Muscle layer of colon (tissue), 2 donors: ENCODE results near the gene MYO1B.

ENCODE experiments used
- H3K27ac ChIP-seq: one replicate; pipeline ENCODE4 v1.7.0; 2013; ENCODE audit warnings: low read depth, mild to moderate bottlenecking, low read length, moderate library complexity
- H3K27me3 ChIP-seq, 2 donors: one replicate each; pipeline ENCODE4 v1.7.0; 2013; ENCODE audit warnings: low read length in 2 of 2, mild to moderate bottlenecking in 2 of 2; ENCODE audit not compliant: insufficient read depth in 2 of 2, control insufficient read depth in 1 of 2
- H3K36me3 ChIP-seq: one replicate; pipeline ENCODE4 v1.7.0; 2013; ENCODE audit warnings: mild to moderate bottlenecking, low read length; ENCODE audit not compliant: insufficient read depth
- H3K4me1 ChIP-seq: one replicate; pipeline ENCODE4 v1.7.0; 2013; ENCODE audit warnings: mild to moderate bottlenecking, low read length; ENCODE audit not compliant: insufficient read depth
- H3K4me3 ChIP-seq, 2 donors: one replicate each; pipeline ENCODE4 v1.7.0; 2013; ENCODE audit warnings: low read length in 2 of 2, low read depth in 1 of 2, mild to moderate bottlenecking in 1 of 2, moderate library complexity in 1 of 2
- H3K9ac ChIP-seq: one replicate; pipeline ENCODE4 v1.7.0; 2013; ENCODE audit warnings: low read length
- H3K9me3 ChIP-seq: one replicate; pipeline ENCODE4 v1.7.0; 2013; ENCODE audit warnings: mild to moderate bottlenecking, low read length
- donor health status: abdominal sarcoma.
- donor health status: Adenocarcinoma of cecum.

Gene MYO1B

DNA sequence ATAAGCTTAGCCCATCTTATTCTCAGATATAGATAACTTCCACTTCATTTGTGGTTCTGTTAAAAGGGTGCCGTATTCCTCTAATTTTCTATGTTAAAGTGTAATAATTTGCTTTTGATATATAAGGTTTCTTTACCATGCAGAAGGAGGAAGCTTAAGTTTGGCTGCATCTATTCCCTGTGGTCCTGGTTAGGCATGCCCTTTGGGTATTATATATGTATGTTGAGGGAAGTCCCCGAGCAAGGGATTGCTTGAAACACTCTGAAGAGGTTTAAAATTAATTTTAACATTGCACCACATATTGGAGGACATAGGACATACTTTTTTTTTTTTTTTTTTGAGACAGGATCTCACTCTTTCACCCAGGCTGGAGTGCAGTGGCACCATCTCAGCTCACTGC is 16.9 kb upstream of the MYO1B start:
- Histone ChIP-seq H3K36me3 (no peaks in the 10 kb centered on the region), H3K9ac (no peak overlapping the region), H3K4me1 (no peaks in the 10 kb centered on the region), H3K27ac (no peak overlapping the region), H3K27me3 (no peaks in the 10 kb centered on the region), H3K9me3 (no peaks in the 10 kb centered on the region), H3K4me3 (no peak overlapping the region)

DNA sequence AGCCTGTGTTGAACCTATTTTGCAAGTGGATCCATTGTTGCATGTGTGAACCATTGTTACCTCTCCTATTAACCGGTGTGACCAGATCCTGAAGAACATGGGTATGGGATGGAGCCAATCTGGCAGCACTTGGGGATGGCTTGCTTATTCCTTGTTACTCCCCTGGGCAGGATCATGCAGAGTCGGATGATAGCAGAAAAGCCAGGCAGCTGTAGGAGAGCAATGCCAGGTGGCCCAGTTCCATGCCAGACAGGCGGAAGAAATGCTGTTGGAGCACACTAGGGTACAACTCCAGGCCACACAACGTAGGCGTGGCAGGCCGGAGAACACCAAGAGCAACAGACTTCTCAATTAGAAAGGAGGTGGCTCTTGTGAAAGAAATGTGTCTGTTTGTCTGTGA is 16.3 kb upstream of the MYO1B start:
- H3K9me3 ChIP-seq = no peaks in the 10 kb centered on the region
- no peak overlapping the region for H3K9ac ChIP-seq
- H3K36me3 ChIP-seq = no peaks in the 10 kb centered on the region
- no peak overlapping the region for H3K27ac ChIP-seq
- no peaks in the 10 kb centered on the region for H3K4me1 ChIP-seq
- H3K27me3 ChIP-seq = no peaks in the 10 kb centered on the region
- no peak overlapping the region for H3K4me3 ChIP-seq

DNA sequence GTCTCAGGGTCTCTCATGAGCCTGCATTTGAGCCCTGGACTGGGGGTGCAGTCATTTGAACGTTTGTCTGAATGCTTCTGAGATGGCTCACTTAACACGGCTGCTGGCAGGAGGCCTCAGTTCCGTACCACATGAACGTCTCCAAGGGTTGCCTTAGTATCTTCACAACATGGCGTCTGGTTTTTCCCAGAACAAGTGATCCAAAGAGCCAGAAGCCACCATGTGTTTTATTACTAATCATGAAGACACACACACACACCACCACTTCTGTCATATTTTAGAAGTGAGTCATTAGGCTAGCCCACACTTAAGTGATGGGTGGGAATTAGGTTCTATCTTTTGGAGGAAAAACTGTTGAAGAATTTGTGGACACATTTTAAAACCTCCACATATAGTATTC is 15.0 kb upstream of the MYO1B start:
- no peaks in the 10 kb centered on the region for H3K9me3 ChIP-seq
- no peaks in the 10 kb centered on the region for H3K27me3 ChIP-seq
- H3K4me3 ChIP-seq = no peak overlapping the region
- no peaks in the 10 kb centered on the region for H3K4me1 ChIP-seq
- no peak overlapping the region for H3K27ac ChIP-seq
- no peaks in the 10 kb centered on the region for H3K36me3 ChIP-seq
- H3K9ac ChIP-seq = no peak overlapping the region

DNA sequence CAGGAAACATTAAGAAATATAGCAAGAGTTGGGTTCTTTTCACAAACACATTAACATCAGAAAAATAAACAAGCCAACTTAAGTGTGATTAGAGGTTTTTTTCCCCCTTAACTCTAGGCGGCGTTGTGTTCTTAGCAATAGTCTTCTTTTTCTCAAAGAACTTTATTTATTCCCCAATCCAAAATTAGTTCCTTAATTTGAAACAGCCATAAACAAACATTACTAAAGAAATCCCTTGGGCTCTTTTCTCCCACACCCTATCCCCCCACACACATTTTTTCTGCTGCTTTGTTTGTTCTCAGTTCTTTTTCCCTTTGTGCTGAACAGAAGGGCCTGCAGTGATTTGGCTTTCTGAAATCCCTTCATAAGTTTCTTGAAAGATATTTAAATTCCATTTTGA is 13.2 kb upstream of the MYO1B start:
- H3K4me3 ChIP-seq = no peak overlapping the region
- H3K27ac ChIP-seq = no peak overlapping the region
- no peaks in the 10 kb centered on the region for H3K36me3 ChIP-seq
- H3K27me3 ChIP-seq = no peaks in the 10 kb centered on the region
- no peak overlapping the region for H3K9ac ChIP-seq
- H3K9me3 ChIP-seq = no peaks in the 10 kb centered on the region
- no peaks in the 10 kb centered on the region for H3K4me1 ChIP-seq

DNA sequence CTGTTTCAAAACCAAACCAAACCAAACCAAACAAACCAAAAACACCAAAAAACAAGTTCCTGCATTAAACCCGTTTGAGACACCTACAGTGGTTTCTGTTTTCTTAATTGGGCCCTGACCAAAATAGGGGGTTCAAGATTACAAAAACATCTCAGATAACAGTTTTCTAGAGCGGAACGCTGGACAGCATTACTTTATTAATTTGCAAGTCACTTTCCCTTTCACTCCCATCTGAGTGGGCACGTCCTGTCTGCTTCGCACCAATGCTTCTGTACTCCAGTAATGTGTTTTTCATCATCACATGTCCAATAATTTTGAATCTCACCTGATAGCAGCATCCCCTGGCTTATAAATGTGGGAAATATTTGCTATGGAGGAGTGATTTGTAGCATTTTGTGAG is 11.7 kb upstream of the MYO1B start:
- Histone ChIP-seq H3K27me3 (no peaks in the 10 kb centered on the region), H3K4me3 (no peak overlapping the region), H3K4me1 (no peaks in the 10 kb centered on the region), H3K9me3 (no peaks in the 10 kb centered on the region), H3K27ac (no peak overlapping the region), H3K36me3 (no peaks in the 10 kb centered on the region), H3K9ac (no peak overlapping the region)

DNA sequence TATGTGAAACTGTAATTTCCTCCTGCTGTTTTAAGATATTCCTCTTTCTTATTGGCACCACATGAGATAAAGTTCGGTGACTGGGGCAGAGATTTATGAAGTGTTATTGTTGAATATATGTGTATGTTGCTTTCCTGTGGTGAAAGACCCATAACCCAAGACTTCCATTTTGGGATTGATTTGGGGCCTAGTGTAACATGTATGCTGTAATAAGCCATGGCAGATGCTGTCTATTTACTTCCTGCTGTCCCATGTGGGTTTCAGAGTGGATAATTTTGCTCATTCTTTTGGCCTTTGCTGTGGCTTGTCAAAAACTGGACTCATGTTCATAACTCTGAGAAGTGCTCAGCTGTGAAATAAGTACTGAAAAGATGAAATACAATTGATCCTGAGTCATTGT is 10.8 kb upstream of the MYO1B start:
- no peaks in the 10 kb centered on the region for H3K27me3 ChIP-seq
- H3K4me3 ChIP-seq = no peak overlapping the region
- no peaks in the 10 kb centered on the region for H3K36me3 ChIP-seq
- no peaks in the 10 kb centered on the region for H3K4me1 ChIP-seq
- no peak overlapping the region for H3K9ac ChIP-seq
- no peak overlapping the region for H3K27ac ChIP-seq
- H3K9me3 ChIP-seq = no peaks in the 10 kb centered on the region

DNA sequence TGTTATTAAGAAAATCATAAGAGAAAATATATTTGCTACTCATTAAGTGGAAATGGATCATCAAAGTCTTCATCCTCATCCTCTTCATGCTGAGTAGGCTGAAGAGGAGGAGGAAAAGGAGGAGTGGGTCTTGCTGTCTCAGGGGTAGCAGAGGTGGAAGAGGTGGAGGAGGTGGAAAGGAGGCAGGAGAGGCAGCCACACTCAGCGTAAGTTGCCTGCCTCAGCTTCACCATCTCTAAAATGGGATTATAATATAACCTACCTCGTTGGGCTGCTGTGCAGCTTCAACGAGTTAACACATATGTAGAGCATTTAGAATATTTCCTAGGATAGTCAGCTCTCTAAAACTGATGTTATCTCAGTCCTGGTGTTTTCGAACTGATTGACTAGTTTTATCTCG is 4.3 kb upstream of the MYO1B start:
- Histone ChIP-seq H3K27me3 (peaks cover 0 to 5% of the 10 kb centered on the region in 2 donors), H3K4me1 (no peaks in the 10 kb centered on the region), H3K9me3 (no peaks in the 10 kb centered on the region), H3K9ac (no peak overlapping the region), H3K27ac (no peak overlapping the region), H3K4me3 (no peak overlapping the region), H3K36me3 (no peaks in the 10 kb centered on the region)

DNA sequence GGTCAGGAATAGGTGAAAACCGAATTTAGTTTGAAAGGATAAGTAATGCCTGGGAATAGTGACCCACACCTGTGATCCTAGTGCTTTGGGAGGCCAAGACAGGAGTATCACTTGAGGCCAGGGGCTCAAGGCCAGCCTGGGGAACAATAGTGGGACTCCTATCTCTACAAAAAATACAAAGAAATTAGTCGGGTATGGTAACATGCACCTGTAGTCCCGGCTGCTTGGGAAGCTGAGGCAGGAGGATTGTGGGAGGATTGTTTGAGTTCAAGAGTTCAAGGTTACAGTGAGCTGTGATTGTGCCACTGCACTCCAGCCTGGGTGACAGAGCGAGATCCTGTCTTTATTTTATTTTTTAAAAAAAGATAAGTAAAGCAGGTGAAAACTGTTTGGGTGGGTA is 3.8 kb upstream of the MYO1B start:
- no peak overlapping the region for H3K27ac ChIP-seq
- H3K36me3 ChIP-seq = no peaks in the 10 kb centered on the region
- no peaks in the 10 kb centered on the region for H3K9me3 ChIP-seq
- H3K4me1 ChIP-seq = no peaks in the 10 kb centered on the region
- H3K4me3 ChIP-seq = no peak overlapping the region
- no peak overlapping the region for H3K9ac ChIP-seq
- H3K27me3 ChIP-seq = peaks cover 0 to 8% of the 10 kb centered on the region in 2 donors

DNA sequence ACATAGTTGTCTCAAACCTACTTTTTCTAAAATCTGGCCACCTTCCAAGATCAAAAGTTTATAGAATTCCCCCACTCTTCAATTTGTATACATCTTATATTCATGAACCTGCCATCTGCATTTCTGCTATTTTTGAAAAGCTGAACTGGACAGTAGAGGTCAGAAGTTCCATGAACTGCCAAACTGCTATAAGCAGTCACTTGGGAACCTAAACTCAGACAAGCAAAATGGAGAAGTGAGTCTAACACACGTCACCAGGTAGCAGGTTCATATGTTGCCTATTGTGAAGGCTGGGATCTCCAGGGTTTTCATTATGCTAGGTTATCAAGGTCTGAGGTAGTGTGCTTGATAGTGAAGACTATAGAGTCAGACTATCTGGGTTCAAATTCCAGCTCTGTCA is 2.0 kb upstream of the MYO1B start:
- no peaks in the 10 kb centered on the region for H3K36me3 ChIP-seq
- H3K9me3 ChIP-seq = no peaks in the 10 kb centered on the region
- H3K4me3 ChIP-seq = no peak overlapping the region
- no peak overlapping the region for H3K27ac ChIP-seq
- no peak overlapping the region for H3K9ac ChIP-seq
- H3K27me3 ChIP-seq = peaks cover 0 to 8% of the 10 kb centered on the region in 2 donors
- H3K4me1 ChIP-seq = no peaks in the 10 kb centered on the region

DNA sequence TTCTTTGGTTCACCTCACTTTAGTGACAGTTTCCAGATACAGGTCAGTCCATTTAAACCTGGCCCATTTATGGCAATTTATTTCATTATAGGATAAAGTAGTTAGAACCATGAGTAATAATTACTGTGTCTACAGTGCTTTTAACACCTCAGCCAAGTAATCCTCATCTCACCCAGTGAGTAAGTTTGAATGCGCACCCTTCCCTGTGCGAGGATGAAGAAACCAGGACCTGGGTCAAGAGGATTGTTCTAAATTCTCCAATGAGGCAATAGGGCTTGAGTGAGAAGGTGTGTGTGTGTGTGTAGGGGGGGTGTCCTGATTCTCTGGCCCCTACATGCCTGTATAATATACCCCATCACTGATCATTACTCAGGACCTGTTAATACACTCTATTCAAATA is 854 bp upstream of the MYO1B start:
- Histone ChIP-seq H3K27me3 (peaks cover 0 to 8% of the 10 kb centered on the region in 2 donors), H3K4me1 (no peaks in the 10 kb centered on the region), H3K9ac (no peak overlapping the region), H3K9me3 (no peaks in the 10 kb centered on the region), H3K36me3 (no peaks in the 10 kb centered on the region), H3K4me3 (no peak overlapping the region), H3K27ac (no peak overlapping the region)

DNA sequence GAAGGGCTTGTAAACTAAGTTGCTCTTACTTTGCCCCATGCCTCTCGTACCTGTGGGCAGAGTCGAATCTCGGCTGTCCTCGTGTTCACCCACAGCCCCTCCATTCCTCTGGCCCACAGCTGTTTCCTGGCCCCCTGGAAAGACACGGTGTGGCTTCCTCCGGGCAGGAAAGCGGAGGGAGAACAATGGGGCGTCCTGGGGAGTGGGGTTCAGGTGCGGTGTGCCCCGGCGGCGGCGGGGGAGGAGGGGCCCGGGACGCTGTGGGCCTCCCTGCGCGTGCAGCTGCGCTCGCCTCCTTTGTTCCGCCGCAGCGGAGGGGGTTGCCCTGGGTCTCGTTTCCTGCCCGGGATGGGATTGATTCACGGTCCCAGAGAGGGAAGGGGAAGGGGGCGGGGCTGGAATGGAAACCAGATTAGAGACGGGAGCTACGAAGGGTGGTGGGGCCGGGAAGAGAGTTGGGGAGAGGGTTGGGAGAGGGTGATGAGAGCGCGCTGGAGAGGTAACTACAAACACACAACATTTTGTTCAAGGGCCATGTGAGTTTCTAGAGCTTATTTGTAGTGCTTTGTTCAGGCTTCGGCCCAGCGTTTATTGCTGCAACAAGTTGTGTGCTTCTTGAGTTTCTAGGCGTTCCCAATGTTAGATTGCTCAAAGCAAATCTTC is 796 bp downstream of the MYO1B start:
- no peak overlapping the region for H3K27ac ChIP-seq
- H3K36me3 ChIP-seq = no peaks in the 10 kb centered on the region
- no peaks in the 10 kb centered on the region for H3K4me1 ChIP-seq
- no peak overlapping the region for H3K9ac ChIP-seq
- no peaks in the 10 kb centered on the region for H3K9me3 ChIP-seq
- peak overlapping the region; percentile 53 to 64 for H3K4me3 ChIP-seq
- peaks cover 0 to 8% of the 10 kb centered on the region in 2 donors for H3K27me3 ChIP-seq

DNA sequence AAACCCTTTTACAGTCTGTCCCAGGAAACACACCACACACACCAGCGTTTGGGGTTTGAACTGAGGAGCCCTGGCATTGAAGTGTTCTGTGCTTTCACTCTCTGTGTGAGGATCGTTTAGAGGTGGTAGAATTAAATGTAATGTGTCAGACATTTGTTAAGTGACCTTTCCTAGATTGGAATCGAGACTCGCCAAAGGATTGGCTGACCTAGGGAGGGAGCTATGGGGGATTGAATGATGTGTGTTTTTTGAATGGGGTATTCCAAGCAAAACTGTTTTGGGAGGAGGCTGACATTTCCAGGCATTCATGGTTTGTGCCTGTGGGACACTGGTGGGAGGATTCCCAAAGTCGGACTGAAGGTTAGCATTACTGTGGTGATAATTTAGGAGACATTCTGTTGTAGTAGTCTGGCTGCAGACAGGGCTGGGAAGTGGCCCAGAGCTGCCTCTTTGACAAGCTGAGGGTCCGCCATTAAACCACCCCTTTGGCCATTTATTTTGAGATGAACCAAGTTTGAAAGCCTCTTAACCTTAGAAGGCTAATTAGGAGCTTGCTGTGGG is 1.7 kb downstream of the MYO1B start:
- Histone ChIP-seq H3K9ac (no peak overlapping the region), H3K4me1 (no peaks in the 10 kb centered on the region), H3K27me3 (peaks cover 0 to 8% of the 10 kb centered on the region in 2 donors), H3K4me3 (no peak overlapping the region), H3K27ac (no peak overlapping the region), H3K36me3 (no peaks in the 10 kb centered on the region), H3K9me3 (no peaks in the 10 kb centered on the region)
